ENCODE data around the gene SP6. TPM values are rescaled to one million over a fixed set of nuclear protein-coding genes. Genes with fewer than 3 reads are reported as not detected.

SP6 gene
- total and polyA plus RNA-seq, 2 of the 8 experiments (the other 6 are each of a cell fraction or from before 2014, with no cell fraction given), result 1.2 to 1.5 TPM

DNA sequence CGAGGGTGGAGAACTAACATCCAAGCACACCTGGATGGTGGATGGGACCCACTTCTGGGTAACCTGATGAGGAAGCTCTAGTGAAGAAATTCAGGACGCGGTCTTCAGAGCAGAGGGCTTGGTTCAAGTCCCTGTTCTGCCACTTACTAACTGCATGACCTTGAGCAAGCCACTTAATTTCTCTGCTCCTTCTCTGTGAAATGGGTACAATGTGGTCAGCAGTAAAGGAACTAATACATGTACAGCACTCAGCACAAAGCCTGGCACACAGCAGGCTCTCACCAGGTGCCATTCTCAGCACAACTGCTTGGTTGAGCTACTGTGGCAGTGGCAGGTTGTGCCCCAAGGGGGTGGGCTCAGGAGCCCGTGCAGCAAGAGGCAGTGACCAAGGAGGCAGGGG lies 27.4 kb downstream of the SP6 start:
- Histone ChIP-seq H2BK12ac (ENCODE audit: low read depth, low read length) (no peak overlapping the region), H3K23ac (ENCODE audit: insufficient read length) (no peak overlapping the region), H3K14ac (ENCODE audit: insufficient read length) (no peak overlapping the region), H3K4me3 (ENCODE audit: extremely low read depth in 1 of 4, insufficient read depth in 2 of 4, low read depth in 3 of 4, low read length in 4 of 4) (no peak overlapping the region), H3K4me1 (replicated peaks in 1 of 4; ENCODE audit: control insufficient read depth in 3 of 4, insufficient read depth in 4 of 4, low read length in 3 of 4) (peaks cover 0 to 12% (median 7%) of the 10 kb centered on the region in 4 experiments; a peak in 6 of 7 replicates), H2AK5ac (ENCODE audit: low read depth, low read length) (no peak overlapping the region), H3K18ac (ENCODE audit: extremely low read depth, low read length) (no peak overlapping the region), H3K9ac (replicated peaks in 1 of 4; ENCODE audit: extremely low read depth in 1 of 4, low read depth in 3 of 4, low read length in 3 of 4) (no peak overlapping the region), H3K4ac (replicated peaks; ENCODE audit: insufficient read length, low read depth, low read length) (no peak overlapping the region), H3K56ac (replicated peaks; ENCODE audit: insufficient read length, low read depth, low read length) (no peak overlapping the region), H3K27ac (ENCODE audit: low read depth, low read length) (no peak overlapping the region), H3K27me3 (replicated peaks in 1 of 4; ENCODE audit: control insufficient read depth in 3 of 4, extremely low read depth in 1 of 4, insufficient read depth in 3 of 4, low read length in 3 of 4) (no peaks in the 10 kb centered on the region), H3K23me2 (ENCODE audit: low read depth, low read length) (peaks cover 8% of the 10 kb centered on the region; the same call in 1 of the 2 replicates), H2BK5ac (ENCODE audit: low read depth, low read length) (no peak overlapping the region), H4K5ac (ENCODE audit: insufficient read length, low read depth, low read length) (no peak overlapping the region), H2BK20ac (ENCODE audit: low read length) (no peak overlapping the region), H2BK15ac (ENCODE audit: low read length) (no peak overlapping the region), H4K91ac (replicated peaks; ENCODE audit: insufficient read length, low read length) (no peak overlapping the region), H3K79me2 (ENCODE audit: control insufficient read depth in 1 of 2, insufficient read depth in 2 of 2, low read length in 2 of 2) (no peaks in the 10 kb centered on the region), H3K9me3 (ENCODE audit: insufficient read depth in 2 of 2, low read depth in 1 of 2, low read length in 1 of 2) (no peaks in the 10 kb centered on the region), H4K20me1 (replicated peaks in 1 of 2; ENCODE audit: control insufficient read depth in 1 of 2, insufficient read depth in 2 of 2, low read length in 2 of 2) (no peaks in the 10 kb centered on the region), H2BK120ac (replicated peaks; ENCODE audit: low read depth, low read length) (no peak overlapping the region), H2AFZ (ENCODE audit: low read length) (no peak overlapping the region), H3K4me2 (ENCODE audit: insufficient read depth in 1 of 2, low read depth in 2 of 2, low read length in 2 of 2) (no peak overlapping the region), H3K79me1 (ENCODE audit: low read depth, low read length) (no peaks in the 10 kb centered on the region), H4K8ac (ENCODE audit: extremely low read depth, insufficient read depth, low read length) (no peak overlapping the region), H3K36me3 (ENCODE audit: control insufficient read depth in 2 of 4, insufficient read depth in 4 of 4, low read length in 3 of 4) (peaks cover 7 to 36% (median 27%) of the 10 kb centered on the region in 4 experiments; a peak in 7 of 8 replicates)
- TF ChIP-seq HDAC2 (IDR thresholded peaks at IDR 0.05; ENCODE audit: borderline replicate concordance in 1 of 2, low read depth in 2 of 2, low read length in 2 of 2) (no peak), BCL11A (IDR thresholded peaks at IDR 0.05; ENCODE audit: low read depth in 2 of 2, low read length in 2 of 2) (no peak)
- FAIRE-seq, result no peak
- DNase-seq (ENCODE audit: low read depth in 1 of 2, low spot score in 2 of 2), result no peak
- ChIA-PET POLR2A (ENCODE audit: partially characterized antibody) (interaction anchor here (1.6 to 2.6 kb wide), 3 partner anchors 12 to 72 kb away, joined by 5 to 6 read pairs (median 6); partner anchors contain the start of gene SP2), CTCF (ENCODE audit: partially characterized antibody) (interaction anchor here (1.1 to 2.2 kb wide), 4 partner anchors 19 to 106 kb away, joined by 3 to 4 read pairs (median 3); no protein-coding TSS in a partner anchor)
- 98% methylated on average over 4 of the region's 4 CpGs; no CpG with 5 or more reads in 1 of the 2 experiments for WGBS, 2 experiments (ENCODE audit: extremely low coverage in 1 of 2, insufficient coverage in 1 of 2, insufficient read length in 1 of 2, insufficient replicate concordance in 2 of 2, low coverage in 1 of 2, low lambda C conversion rate in 2 of 2, missing lambda C conversion rate in 1 of 2)

Measured in H1 (cell line).